Measurements from ENCODE around the gene EDN3. TPM values are rescaled to one million over a fixed set of nuclear protein-coding genes. Genes with fewer than 3 reads are reported as not detected.
A peak's percentile ranks its signal among the peaks of the same experiment; 100 is the strongest.

Gene EDN3
- total RNA-seq, 6 experiments from 2014 or later = not detected

- intact Hi-C loops (cut with DNase I) = no loop called here
- no peaks in the 10 kb centered on the region for H3K36me3 ChIP-seq
- H3K4me3 ChIP-seq = no peak overlapping the region
- no peak overlapping the region for H3K27ac ChIP-seq
- 35% methylated on average over 2 of the region's 6 CpGs for WGBS (ENCODE audit: insufficient coverage, low coverage, low lambda C conversion rate, missing lambda C conversion rate)
- H3K9me3 ChIP-seq = no peaks in the 10 kb centered on the region
- ATAC-seq (no peak), DNase-seq (no peak)
- H3K27me3 ChIP-seq = no peaks in the 10 kb centered on the region
- no peaks in the 10 kb centered on the region for H3K4me1 ChIP-seq
- no peak for TF ChIP-seq CTCF (IDR thresholded peaks at IDR 0.05)
- TF ChIP-seq POLR2A (IDR thresholded peaks at IDR 0.05) = no peak
These were observed 64.2 kb downstream of the EDN3 start for GRCh38 chr20:59364611-59365010.

GRCh38 chr20:59365611-59366285, 65.3 kb downstream of the EDN3 start:
- ATAC-seq (no peak), DNase-seq (no peak)
- H3K9me3 ChIP-seq = no peaks in the 10 kb centered on the region
- no peaks in the 10 kb centered on the region for H3K27me3 ChIP-seq
- no peak overlapping the region for H3K27ac ChIP-seq
- no peak overlapping the region for H3K4me3 ChIP-seq
- intact Hi-C loops (cut with DNase I) = no loop called here
- no peak for TF ChIP-seq POLR2A (IDR thresholded peaks at IDR 0.05)
- no peak for TF ChIP-seq CTCF (IDR thresholded peaks at IDR 0.05)
- WGBS (ENCODE audit: insufficient coverage, low coverage, low lambda C conversion rate, missing lambda C conversion rate) = 60% methylated on average over 2 of the region's 24 CpGs
- no peaks in the 10 kb centered on the region for H3K4me1 ChIP-seq
- H3K36me3 ChIP-seq = no peaks in the 10 kb centered on the region

- intact Hi-C loops (cut with DNase I) = no loop called here
- no peak overlapping the region for H3K27ac ChIP-seq
- DNase-seq = no peak
- 33% methylated on average over 6 of the region's 6 CpGs for WGBS (ENCODE audit: insufficient coverage, low coverage, low lambda C conversion rate, missing lambda C conversion rate)
- no peaks in the 10 kb centered on the region for H3K27me3 ChIP-seq
- peak; percentile 33 to 67 (median 52) for ATAC-seq
- H3K9me3 ChIP-seq = no peaks in the 10 kb centered on the region
- no peak for TF ChIP-seq CTCF (IDR thresholded peaks at IDR 0.05)
- TF ChIP-seq POLR2A (IDR thresholded peaks at IDR 0.05) = no peak
- H3K4me1 ChIP-seq = no peaks in the 10 kb centered on the region
- no peaks in the 10 kb centered on the region for H3K36me3 ChIP-seq
- no peak overlapping the region for H3K4me3 ChIP-seq
These were observed 71.0 kb downstream of the EDN3 start for GRCh38 chr20:59371431-59371830.

GRCh38 chr20:59374261-59374660, 73.8 kb downstream of the EDN3 start:
- intact Hi-C loops (cut with DNase I) = no loop called here
- no peak for ATAC-seq
- TF ChIP-seq POLR2A (IDR thresholded peaks at IDR 0.05) = no peak
- no peak for TF ChIP-seq CTCF (IDR thresholded peaks at IDR 0.05)

More at GRCh38 chr20:59374261-59374660, 73.8 kb downstream of the EDN3 start:
- Histone ChIP-seq H3K27ac (no peak overlapping the region), H3K4me1 (no peaks in the 10 kb centered on the region), H3K27me3 (no peaks in the 10 kb centered on the region), H3K9me3 (no peaks in the 10 kb centered on the region), H3K36me3 (no peaks in the 10 kb centered on the region), H3K4me3 (no peak overlapping the region)
- no peak for DNase-seq
- 33% methylated on average over 1 of the region's 1 CpG for WGBS (ENCODE audit: insufficient coverage, low coverage, low lambda C conversion rate, missing lambda C conversion rate)
